ENCODE data around the gene PLOD2.

Gene PLOD2

GRCh38 chr3:146128179-146128578 lies 32.8 kb downstream of the PLOD2 start:
- H3K27me3 ChIP-seq (ENCODE audit: insufficient read depth, poor library complexity, severe bottlenecking) = no peaks in the 10 kb centered on the region
- no peak for DNase-seq (ENCODE audit: low read depth in 1 of 2, low spot score in 1 of 2)
- H3K4me3 ChIP-seq (replicated peaks; ENCODE audit: insufficient read depth, low read length) = no peak overlapping the region
- H3K27ac ChIP-seq (replicated peaks) = no peak overlapping the region
- no peak for TF ChIP-seq SPI1 (IDR thresholded peaks at IDR 0.05; ENCODE audit: borderline replicate concordance, low read depth)
- no peak for TF ChIP-seq GABPA (IDR thresholded peaks at IDR 0.05; ENCODE audit: low read depth)
- TF ChIP-seq REST (IDR thresholded peaks at IDR 0.05; ENCODE audit: insufficient replicate concordance, low read depth) = no peak
- TF ChIP-seq, protein P1, sequence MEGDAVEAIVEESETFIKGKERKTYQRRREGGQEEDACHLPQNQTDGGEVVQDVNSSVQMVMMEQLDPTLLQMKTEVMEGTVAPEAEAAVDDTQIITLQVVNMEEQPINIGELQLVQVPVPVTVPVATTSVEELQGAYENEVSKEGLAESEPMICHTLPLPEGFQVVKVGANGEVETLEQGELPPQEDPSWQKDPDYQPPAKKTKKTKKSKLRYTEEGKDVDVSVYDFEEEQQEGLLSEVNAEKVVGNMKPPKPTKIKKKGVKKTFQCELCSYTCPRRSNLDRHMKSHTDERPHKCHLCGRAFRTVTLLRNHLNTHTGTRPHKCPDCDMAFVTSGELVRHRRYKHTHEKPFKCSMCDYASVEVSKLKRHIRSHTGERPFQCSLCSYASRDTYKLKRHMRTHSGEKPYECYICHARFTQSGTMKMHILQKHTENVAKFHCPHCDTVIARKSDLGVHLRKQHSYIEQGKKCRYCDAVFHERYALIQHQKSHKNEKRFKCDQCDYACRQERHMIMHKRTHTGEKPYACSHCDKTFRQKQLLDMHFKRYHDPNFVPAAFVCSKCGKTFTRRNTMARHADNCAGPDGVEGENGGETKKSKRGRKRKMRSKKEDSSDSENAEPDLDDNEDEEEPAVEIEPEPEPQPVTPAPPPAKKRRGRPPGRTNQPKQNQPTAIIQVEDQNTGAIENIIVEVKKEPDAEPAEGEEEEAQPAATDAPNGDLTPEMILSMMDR (IDR thresholded peaks at IDR 0.05; ENCODE audit: insufficient read depth, low read length) = no peak
- TF ChIP-seq POLR2AphosphoS5 (IDR thresholded peaks at IDR 0.05; ENCODE audit: low read depth) = no peak

GRCh38 chr3:146125951-146126350 lies 35.0 kb downstream of the PLOD2 start:
- H3K27me3 ChIP-seq (ENCODE audit: insufficient read depth, poor library complexity, severe bottlenecking) = no peaks in the 10 kb centered on the region
- no peak overlapping the region for H3K27ac ChIP-seq (replicated peaks)
- H3K4me3 ChIP-seq (replicated peaks; ENCODE audit: insufficient read depth, low read length) = no peak overlapping the region
- DNase-seq (ENCODE audit: low read depth in 1 of 2, low spot score in 1 of 2) = no peak
- TF ChIP-seq, protein P1 (IDR thresholded peaks at IDR 0.05; ENCODE audit: insufficient read depth, low read length) = no peak
- TF ChIP-seq POLR2AphosphoS5 (IDR thresholded peaks at IDR 0.05; ENCODE audit: low read depth) = no peak
- TF ChIP-seq REST (IDR thresholded peaks at IDR 0.05; ENCODE audit: insufficient replicate concordance, low read depth) = no peak
- TF ChIP-seq GABPA (IDR thresholded peaks at IDR 0.05; ENCODE audit: low read depth) = no peak
- TF ChIP-seq SPI1 (IDR thresholded peaks at IDR 0.05; ENCODE audit: borderline replicate concordance, low read depth) = no peak

GRCh38 chr3:146124126-146124801 lies 36.7 kb downstream of the PLOD2 start:
- no peak overlapping the region for H3K4me3 ChIP-seq (replicated peaks; ENCODE audit: insufficient read depth, low read length)
- DNase-seq (ENCODE audit: low read depth in 1 of 2, low spot score in 1 of 2) = no peak
- no peaks in the 10 kb centered on the region for H3K27me3 ChIP-seq (ENCODE audit: insufficient read depth, poor library complexity, severe bottlenecking)
- TF ChIP-seq SPI1 (IDR thresholded peaks at IDR 0.05; ENCODE audit: borderline replicate concordance, low read depth) (no peak), GABPA (IDR thresholded peaks at IDR 0.05; ENCODE audit: low read depth) (no peak), POLR2AphosphoS5 (IDR thresholded peaks at IDR 0.05; ENCODE audit: low read depth) (no peak), REST (IDR thresholded peaks at IDR 0.05; ENCODE audit: insufficient replicate concordance, low read depth) (no peak)
- TF ChIP-seq, protein P1 (IDR thresholded peaks at IDR 0.05; ENCODE audit: insufficient read depth, low read length) = no peak
- H3K27ac ChIP-seq (replicated peaks) = no peak overlapping the region

All from HL-60 (cell line).